ENCODE measurements around the gene SMIM27. TPM values are rescaled to one million over a fixed set of nuclear protein-coding genes. Genes with fewer than 3 reads are reported as not detected.

Gene SMIM27
- total and polyA plus RNA-seq, 2 of the 13 experiments (the other 11 are each of a cell fraction or from before 2014, with no cell fraction given) = 17.9 to 19.0 TPM

DNA sequence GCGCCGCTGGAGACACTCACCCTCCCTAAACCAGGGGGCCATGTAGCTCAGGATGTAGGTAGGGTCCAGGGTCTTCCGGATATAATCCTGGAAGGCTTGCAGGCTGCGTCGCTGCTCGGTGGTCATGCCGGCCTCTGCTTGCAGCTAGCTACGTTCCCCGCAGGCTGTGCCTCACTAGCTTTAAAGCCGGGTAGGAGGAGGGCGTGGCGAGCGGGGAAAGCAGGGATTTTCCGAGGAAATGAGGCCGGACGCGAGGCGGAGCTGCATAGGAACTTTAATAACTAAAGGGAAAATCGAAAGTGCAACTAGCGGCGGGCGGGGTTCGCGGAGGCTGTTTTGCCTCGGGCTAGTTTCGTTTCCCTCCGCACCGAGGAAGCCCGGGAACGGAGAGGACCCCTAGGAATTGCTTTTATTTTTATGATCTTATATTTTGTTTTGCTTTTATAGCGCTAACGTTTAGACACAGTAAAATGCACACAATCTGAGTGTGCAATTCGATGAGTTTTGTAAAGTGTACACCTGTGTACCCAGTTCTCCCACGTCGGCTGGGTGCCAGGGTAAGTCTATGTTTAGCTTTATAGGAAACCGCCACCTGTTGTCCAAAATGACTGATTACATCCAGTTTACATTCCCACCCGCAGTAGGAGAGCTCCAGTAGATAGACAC, 26.0 kb upstream of the SMIM27 start, which contains the start of gene RIGI (continued):
- TF ChIP-seq, protein P1, sequence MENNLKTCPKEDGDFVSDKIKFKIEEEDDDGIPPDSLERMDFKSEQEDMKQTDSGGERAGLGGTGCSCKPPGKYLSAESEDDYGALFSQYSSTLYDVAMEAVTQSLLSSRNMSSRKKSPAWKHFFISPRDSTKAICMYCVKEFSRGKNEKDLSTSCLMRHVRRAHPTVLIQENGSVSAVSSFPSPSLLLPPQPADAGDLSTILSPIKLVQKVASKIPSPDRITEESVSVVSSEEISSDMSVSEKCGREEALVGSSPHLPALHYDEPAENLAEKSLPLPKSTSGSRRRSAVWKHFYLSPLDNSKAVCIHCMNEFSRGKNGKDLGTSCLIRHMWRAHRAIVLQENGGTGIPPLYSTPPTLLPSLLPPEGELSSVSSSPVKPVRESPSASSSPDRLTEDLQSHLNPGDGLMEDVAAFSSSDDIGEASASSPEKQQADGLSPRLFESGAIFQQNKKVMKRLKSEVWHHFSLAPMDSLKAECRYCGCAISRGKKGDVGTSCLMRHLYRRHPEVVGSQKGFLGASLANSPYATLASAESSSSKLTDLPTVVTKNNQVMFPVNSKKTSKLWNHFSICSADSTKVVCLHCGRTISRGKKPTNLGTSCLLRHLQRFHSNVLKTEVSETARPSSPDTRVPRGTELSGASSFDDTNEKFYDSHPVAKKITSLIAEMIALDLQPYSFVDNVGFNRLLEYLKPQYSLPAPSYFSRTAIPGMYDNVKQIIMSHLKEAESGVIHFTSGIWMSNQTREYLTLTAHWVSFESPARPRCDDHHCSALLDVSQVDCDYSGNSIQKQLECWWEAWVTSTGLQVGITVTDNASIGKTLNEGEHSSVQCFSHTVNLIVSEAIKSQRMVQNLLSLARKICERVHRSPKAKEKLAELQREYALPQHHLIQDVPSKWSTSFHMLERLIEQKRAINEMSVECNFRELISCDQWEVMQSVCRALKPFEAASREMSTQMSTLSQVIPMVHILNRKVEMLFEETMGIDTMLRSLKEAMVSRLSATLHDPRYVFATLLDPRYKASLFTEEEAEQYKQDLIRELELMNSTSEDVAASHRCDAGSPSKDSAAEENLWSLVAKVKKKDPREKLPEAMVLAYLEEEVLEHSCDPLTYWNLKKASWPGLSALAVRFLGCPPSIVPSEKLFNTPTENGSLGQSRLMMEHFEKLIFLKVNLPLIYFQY (CRISPR knock-in tag; IDR thresholded peaks at IDR 0.05; ENCODE audit: borderline replicate concordance) = peak; percentile 45; the same call in 1 of the 2 replicates
- TF ChIP-seq ZNF768 (CRISPR knock-in tag; IDR thresholded peaks at IDR 0.05) (peak; percentile 38; the same call in 1 of the 2 replicates), PAX8 (CRISPR knock-in tag; IDR thresholded peaks at IDR 0.05; ENCODE audit: borderline replicate concordance) (no peak), ZBTB1 (CRISPR knock-in tag; IDR thresholded peaks at IDR 0.05; ENCODE audit: borderline replicate concordance) (no peak), MXI1 (IDR thresholded peaks at IDR 0.05; ENCODE audit: borderline replicate concordance, low read depth, low read length) (peak; percentile 85; the same call in 1 of the 3 replicates), PPARG (CRISPR knock-in tag; conservative IDR thresholded peaks at IDR 0.05) (no peak), SPEN (CRISPR knock-in tag; IDR thresholded peaks at IDR 0.05; ENCODE audit: low read depth) (peak; percentile 51; the same call in 1 of the 2 replicates)
- TF ChIP-seq, protein P2, sequence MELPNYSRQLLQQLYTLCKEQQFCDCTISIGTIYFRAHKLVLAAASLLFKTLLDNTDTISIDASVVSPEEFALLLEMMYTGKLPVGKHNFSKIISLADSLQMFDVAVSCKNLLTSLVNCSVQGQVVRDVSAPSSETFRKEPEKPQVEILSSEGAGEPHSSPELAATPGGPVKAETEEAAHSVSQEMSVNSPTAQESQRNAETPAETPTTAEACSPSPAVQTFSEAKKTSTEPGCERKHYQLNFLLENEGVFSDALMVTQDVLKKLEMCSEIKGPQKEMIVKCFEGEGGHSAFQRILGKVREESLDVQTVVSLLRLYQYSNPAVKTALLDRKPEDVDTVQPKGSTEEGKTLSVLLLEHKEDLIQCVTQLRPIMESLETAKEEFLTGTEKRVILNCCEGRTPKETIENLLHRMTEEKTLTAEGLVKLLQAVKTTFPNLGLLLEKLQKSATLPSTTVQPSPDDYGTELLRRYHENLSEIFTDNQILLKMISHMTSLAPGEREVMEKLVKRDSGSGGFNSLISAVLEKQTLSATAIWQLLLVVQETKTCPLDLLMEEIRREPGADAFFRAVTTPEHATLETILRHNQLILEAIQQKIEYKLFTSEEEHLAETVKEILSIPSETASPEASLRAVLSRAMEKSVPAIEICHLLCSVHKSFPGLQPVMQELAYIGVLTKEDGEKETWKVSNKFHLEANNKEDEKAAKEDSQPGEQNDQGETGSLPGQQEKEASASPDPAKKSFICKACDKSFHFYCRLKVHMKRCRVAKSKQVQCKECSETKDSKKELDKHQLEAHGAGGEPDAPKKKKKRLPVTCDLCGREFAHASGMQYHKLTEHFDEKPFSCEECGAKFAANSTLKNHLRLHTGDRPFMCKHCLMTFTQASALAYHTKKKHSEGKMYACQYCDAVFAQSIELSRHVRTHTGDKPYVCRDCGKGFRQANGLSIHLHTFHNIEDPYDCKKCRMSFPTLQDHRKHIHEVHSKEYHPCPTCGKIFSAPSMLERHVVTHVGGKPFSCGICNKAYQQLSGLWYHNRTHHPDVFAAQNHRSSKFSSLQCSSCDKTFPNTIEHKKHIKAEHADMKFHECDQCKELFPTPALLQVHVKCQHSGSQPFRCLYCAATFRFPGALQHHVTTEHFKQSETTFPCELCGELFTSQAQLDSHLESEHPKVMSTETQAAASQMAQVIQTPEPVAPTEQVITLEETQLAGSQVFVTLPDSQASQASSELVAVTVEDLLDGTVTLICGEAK (IDR thresholded peaks at IDR 0.05) = no peak
- TF ChIP-seq, protein P2 (CRISPR knock-in tag; IDR thresholded peaks at IDR 0.05) = peak; percentile 28; the same call in 1 of the 2 replicates
- TF ChIP-seq, protein P3, sequence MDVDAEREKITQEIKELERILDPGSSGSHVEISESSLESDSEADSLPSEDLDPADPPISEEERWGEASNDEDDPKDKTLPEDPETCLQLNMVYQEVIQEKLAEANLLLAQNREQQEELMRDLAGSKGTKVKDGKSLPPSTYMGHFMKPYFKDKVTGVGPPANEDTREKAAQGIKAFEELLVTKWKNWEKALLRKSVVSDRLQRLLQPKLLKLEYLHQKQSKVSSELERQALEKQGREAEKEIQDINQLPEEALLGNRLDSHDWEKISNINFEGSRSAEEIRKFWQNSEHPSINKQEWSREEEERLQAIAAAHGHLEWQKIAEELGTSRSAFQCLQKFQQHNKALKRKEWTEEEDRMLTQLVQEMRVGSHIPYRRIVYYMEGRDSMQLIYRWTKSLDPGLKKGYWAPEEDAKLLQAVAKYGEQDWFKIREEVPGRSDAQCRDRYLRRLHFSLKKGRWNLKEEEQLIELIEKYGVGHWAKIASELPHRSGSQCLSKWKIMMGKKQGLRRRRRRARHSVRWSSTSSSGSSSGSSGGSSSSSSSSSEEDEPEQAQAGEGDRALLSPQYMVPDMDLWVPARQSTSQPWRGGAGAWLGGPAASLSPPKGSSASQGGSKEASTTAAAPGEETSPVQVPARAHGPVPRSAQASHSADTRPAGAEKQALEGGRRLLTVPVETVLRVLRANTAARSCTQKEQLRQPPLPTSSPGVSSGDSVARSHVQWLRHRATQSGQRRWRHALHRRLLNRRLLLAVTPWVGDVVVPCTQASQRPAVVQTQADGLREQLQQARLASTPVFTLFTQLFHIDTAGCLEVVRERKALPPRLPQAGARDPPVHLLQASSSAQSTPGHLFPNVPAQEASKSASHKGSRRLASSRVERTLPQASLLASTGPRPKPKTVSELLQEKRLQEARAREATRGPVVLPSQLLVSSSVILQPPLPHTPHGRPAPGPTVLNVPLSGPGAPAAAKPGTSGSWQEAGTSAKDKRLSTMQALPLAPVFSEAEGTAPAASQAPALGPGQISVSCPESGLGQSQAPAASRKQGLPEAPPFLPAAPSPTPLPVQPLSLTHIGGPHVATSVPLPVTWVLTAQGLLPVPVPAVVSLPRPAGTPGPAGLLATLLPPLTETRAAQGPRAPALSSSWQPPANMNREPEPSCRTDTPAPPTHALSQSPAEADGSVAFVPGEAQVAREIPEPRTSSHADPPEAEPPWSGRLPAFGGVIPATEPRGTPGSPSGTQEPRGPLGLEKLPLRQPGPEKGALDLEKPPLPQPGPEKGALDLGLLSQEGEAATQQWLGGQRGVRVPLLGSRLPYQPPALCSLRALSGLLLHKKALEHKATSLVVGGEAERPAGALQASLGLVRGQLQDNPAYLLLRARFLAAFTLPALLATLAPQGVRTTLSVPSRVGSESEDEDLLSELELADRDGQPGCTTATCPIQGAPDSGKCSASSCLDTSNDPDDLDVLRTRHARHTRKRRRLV (CRISPR knock-in tag; IDR thresholded peaks at IDR 0.05) = no peak

All from HepG2 (cell line).